Panc1 (cell line): ENCODE measurements around the gene UQCC5. TPM values are rescaled to one million over a fixed set of nuclear protein-coding genes. Genes with fewer than 3 reads are reported as not detected.

Source experiments
- ATAC-seq: fragments of 200-7000 bp; cut with Tn5 transposase; 2 replicates; pipeline ENCODE4 v1.9.1; 2020; ENCODE audit warnings: mild to moderate bottlenecking, moderate library complexity
- Bru-seq: library from RNA; stranded (reverse); fragments of 400-500 nt; gene quantifications from one replicate; lab custom pipeline; 2021; lab: Mats Ljungman, UMichigan
- BruChase-seq, 2 experiments: library from RNA; stranded (reverse); fragments of 400-500 nt; gene quantifications; one replicate each; lab custom pipeline; 2021; lab: Mats Ljungman, UMichigan
- BruUV-seq: library from RNA; stranded (reverse); fragments of 400-500 nt; replicated peaks from 2 replicates; lab custom pipeline; 2021; lab: Mats Ljungman, UMichigan
- CTCF ChIA-PET: fragments of 300-600 bp; sonication (Branson Sonifier 250); formaldehyde crosslinking; loops from one replicate; lab custom pipeline; 2022; ENCODE audit warnings: antibody characterized with exemption; lab: Charles Lee
- POLR2A ChIA-PET: fragments of 300-600 bp; sonication (Branson Sonifier 250); formaldehyde crosslinking; loops from one replicate; lab custom pipeline; 2022; ENCODE audit warnings: antibody characterized with exemption; lab: Charles Lee
- DNase-seq: peaks from one replicate; pipeline ENCODE4 v3.0.0-alpha.2; 2010; ENCODE audit warnings: low read depth, low spot score
- H3K27ac ChIP-seq: 2 replicates; pipeline ENCODE4 v1.5.1; 2011; ENCODE audit warnings: mild to moderate bottlenecking, low read length, inconsistent platforms
- H3K27me3 ChIP-seq: fragments of 200-500 bp; sonication (Bioruptor generic); 2 replicates; pipeline ENCODE4 v1.6.0; 2014; ENCODE audit warnings: low read length, inconsistent platforms; ENCODE audit not compliant: control insufficient read depth, insufficient read depth
- H3K36me3 ChIP-seq: fragments of 200-500 bp; sonication (Bioruptor generic); 2 replicates; pipeline ENCODE4 v1.5.1; 2014; ENCODE audit warnings: inconsistent platforms, mild to moderate bottlenecking, low read length, moderate library complexity; ENCODE audit not compliant: control insufficient read depth, insufficient read depth
- H3K4me1 ChIP-seq: 2 replicates; pipeline ENCODE4 v1.5.1; 2011; ENCODE audit warnings: inconsistent platforms, mild to moderate bottlenecking, low read length, moderate library complexity; ENCODE audit not compliant: control insufficient read depth, insufficient read depth
- H3K4me3 ChIP-seq, 2 experiments: 2 replicates each; pipeline ENCODE4 v1.5.1; 2011 to 2012; ENCODE audit warnings: low read depth in 2 of 2, low read length in 2 of 2, mild to moderate bottlenecking in 2 of 2, inconsistent platforms in 1 of 2, moderate library complexity in 1 of 2
- H3K9me3 ChIP-seq: fragments of 200-500 bp; sonication (Bioruptor generic); 2 replicates; pipeline ENCODE4 v1.5.1; 2014; ENCODE audit warnings: low read depth, mild to moderate bottlenecking, inconsistent platforms, low read length, moderate library complexity; ENCODE audit not compliant: control insufficient read depth, insufficient read depth
- POLR2AphosphoS5 ChIP-seq: IDR thresholded peaks from 2 replicates; pipeline ENCODE4 v1.6.1; 2012; ENCODE audit warnings: mild to moderate bottlenecking, low read depth, low read length, moderate library complexity
- SIN3A ChIP-seq: IDR thresholded peaks from 2 replicates; pipeline ENCODE4 v1.6.1; 2012; ENCODE audit warnings: low read depth, mild to moderate bottlenecking, low read length, moderate library complexity, borderline replicate concordance; ENCODE audit not compliant: insufficient read depth
- TCF7L2 ChIP-seq: IDR thresholded peaks from 2 replicates; pipeline ENCODE4 v1.6.1; 2011; ENCODE audit warnings: mild to moderate bottlenecking, low read depth, low read length, inconsistent platforms
- in situ Hi-C: cut with HindIII; loops from 2 replicates; pipeline ENCODE4 v1.10.0; 2016; ENCODE audit warnings: low sequenced_read_pairs, low pct_unique_long_range_greater_than_20kb
- intact Hi-C: fragments of 100-400 bp; cut with micrococcal nuclease; formaldehyde crosslinking; loops from one replicate; pipeline ENCODE4 v1.10.0; 2022; ENCODE audit not compliant: unreplicated experiment
- long read RNA-seq: library from polyadenylated mRNA; unstranded; transcript quantifications from one replicate; pipeline ENCODE4 v2.0.0, GENCODE V29; 2021; ENCODE audit not compliant: unreplicated experiment
- polyA plus RNA-seq: library from polyadenylated mRNA; unstranded; fragments of >200 nt; gene quantifications from one replicate; pipeline ENCODE4 v1.2.1, GENCODE V29; 2012; ENCODE audit warnings: missing spikeins; ENCODE audit not compliant: insufficient read length
- total RNA-seq: library from RNA; stranded (reverse); gene quantifications from one replicate; pipeline ENCODE4 v1.2.1, GENCODE V29; 2021; ENCODE audit not compliant: unreplicated experiment
- TF ChIP-seq, protein P1 (sequence below): fragments of 450-650 bp; IDR thresholded peaks from 2 replicates; pipeline ENCODE4 v1.5.1; 2017; ENCODE audit warnings: mild to moderate bottlenecking
- TF ChIP-seq, protein P2 (sequence below), 2 experiments: IDR thresholded peaks; 2 replicates each; pipeline ENCODE4 v1.6.1; 2011 to 2012; ENCODE audit warnings: low read depth in 2 of 2, control low read depth in 1 of 2, low read length in 1 of 2, mild to moderate bottlenecking in 1 of 2, moderate library complexity in 1 of 2; ENCODE audit not compliant: insufficient read depth in 1 of 2

Gene UQCC5, protein sequence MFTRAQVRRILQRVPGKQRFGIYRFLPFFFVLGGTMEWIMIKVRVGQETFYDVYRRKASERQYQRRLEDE
- total RNA-seq (27.3 TPM), Bru-seq, nascent RNA (percentile 53 among the genes with signal in this experiment), BruChase-seq, experiment 1, labeled RNA remaining after a 2-hour chase (percentile 57 among the genes with signal in this experiment), BruChase-seq, experiment 2, labeled RNA remaining after a 6-hour chase (percentile 53 among the genes with signal in this experiment)
- polyA plus RNA-seq = 68.1 TPM
- long read RNA-seq, transcript SMIM4-201 (2 exons, 274 nt) = major isoform, 61 of 101 reads
- long read RNA-seq, transcript SMIM4-203 (2 exons, 1,770 nt) = minor isoform, 32 of 101 reads
- long read RNA-seq, partial matches to known transcripts = 0 of 101 reads
- long read RNA-seq, other reads (novel, unspliced or antisense) = 4 of 101 reads

DNA sequence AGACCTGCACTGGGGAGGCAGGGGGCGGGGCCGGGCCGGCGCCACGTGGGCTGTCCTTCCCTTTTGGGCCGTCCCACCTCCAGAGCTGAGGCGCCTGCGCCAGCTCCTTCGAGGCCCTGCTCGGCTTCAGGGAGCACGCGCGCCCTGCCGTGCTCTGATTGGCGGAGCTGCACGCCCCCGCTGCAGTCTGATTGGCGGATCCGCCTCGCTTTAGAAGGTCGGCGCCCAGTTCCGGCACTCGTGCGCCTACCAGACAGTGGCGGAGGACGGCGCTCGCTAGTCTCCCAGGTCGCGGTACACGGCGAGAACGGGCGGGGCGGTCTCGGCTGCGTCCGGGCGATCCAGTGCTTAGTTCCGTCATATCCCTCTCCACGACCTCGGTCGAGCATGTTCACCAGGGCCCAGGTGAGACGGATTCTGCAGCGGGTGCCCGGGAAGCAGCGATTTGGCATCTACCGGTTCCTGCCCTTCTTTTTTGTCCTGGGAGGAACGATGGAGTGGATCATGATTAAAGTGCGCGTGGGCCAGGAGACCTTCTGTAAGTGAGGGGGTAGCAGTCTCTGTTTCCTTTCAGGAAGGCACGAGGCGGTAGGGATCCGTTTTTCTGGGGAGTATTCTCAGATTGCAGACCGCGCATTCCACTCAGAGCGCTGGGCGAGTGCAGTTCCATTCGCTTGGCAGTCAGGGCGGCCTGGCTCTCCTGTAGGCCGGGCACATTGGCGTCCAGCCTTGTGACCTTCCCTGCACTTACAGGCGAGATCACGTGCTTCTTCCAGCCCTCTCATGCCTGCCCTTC lies at the start of gene UQCC5:
UQCC5 (plus strand) TSS at position 237 of the 796 bp plus-strand sequence; CDS start at position 388, 151 bp downstream.
- in situ Hi-C loops = no loop called here
- POLR2A ChIA-PET = interaction anchor here (0.7 kb wide), 1 partner anchor 9 kb away, joined by 3 read pairs; no protein-coding TSS in a partner anchor

DNA sequence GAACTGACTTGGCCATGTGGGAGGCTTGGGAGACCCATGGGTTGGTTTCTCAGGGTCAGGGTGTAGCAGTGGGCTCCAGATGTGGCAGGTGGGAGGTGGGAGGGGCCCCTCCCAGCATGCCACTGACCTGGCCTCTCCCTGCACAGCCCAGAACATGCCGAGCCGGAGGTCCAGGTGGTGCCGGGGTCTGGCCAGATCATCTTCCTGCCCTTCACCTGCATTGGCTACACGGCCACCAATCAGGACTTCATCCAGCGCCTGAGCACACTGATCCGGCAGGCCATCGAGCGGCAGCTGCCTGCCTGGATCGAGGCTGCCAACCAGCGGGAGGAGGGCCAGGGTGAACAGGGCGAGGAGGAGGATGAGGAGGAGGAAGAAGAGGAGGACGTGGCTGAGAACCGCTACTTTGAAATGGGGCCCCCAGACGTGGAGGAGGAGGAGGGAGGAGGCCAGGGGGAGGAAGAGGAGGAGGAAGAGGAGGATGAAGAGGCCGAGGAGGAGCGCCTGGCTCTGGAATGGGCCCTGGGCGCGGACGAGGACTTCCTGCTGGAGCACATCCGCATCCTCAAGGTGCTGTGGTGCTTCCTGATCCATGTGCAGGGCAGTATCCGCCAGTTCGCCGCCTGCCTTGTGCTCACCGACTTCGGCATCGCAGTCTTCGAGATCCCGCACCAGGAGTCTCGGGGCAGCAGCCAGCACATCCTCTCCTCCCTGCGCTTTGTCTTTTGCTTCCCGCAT lies 49.2 kb upstream of the UQCC5 start:
- H3K9me3 ChIP-seq = no peaks in the 10 kb centered on the region
- ChIA-PET CTCF (no interaction called here), POLR2A (no interaction called here)
- no peak overlapping the region for H3K4me3 ChIP-seq
- H3K36me3 ChIP-seq = no peaks in the 10 kb centered on the region
- intact Hi-C loops (no loop called here), in situ Hi-C loops (no loop called here)
- DNase-seq (no peak), ATAC-seq (no peak)
- H3K27ac ChIP-seq = no peak overlapping the region
- no peaks in the 10 kb centered on the region for H3K27me3 ChIP-seq
- no peaks in the 10 kb centered on the region for H3K4me1 ChIP-seq
- BruUV-seq = no TSS peak
- TF ChIP-seq, protein P1, sequence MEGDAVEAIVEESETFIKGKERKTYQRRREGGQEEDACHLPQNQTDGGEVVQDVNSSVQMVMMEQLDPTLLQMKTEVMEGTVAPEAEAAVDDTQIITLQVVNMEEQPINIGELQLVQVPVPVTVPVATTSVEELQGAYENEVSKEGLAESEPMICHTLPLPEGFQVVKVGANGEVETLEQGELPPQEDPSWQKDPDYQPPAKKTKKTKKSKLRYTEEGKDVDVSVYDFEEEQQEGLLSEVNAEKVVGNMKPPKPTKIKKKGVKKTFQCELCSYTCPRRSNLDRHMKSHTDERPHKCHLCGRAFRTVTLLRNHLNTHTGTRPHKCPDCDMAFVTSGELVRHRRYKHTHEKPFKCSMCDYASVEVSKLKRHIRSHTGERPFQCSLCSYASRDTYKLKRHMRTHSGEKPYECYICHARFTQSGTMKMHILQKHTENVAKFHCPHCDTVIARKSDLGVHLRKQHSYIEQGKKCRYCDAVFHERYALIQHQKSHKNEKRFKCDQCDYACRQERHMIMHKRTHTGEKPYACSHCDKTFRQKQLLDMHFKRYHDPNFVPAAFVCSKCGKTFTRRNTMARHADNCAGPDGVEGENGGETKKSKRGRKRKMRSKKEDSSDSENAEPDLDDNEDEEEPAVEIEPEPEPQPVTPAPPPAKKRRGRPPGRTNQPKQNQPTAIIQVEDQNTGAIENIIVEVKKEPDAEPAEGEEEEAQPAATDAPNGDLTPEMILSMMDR = no peak
- no peak for TF ChIP-seq POLR2AphosphoS5
- TF ChIP-seq, protein P2, sequence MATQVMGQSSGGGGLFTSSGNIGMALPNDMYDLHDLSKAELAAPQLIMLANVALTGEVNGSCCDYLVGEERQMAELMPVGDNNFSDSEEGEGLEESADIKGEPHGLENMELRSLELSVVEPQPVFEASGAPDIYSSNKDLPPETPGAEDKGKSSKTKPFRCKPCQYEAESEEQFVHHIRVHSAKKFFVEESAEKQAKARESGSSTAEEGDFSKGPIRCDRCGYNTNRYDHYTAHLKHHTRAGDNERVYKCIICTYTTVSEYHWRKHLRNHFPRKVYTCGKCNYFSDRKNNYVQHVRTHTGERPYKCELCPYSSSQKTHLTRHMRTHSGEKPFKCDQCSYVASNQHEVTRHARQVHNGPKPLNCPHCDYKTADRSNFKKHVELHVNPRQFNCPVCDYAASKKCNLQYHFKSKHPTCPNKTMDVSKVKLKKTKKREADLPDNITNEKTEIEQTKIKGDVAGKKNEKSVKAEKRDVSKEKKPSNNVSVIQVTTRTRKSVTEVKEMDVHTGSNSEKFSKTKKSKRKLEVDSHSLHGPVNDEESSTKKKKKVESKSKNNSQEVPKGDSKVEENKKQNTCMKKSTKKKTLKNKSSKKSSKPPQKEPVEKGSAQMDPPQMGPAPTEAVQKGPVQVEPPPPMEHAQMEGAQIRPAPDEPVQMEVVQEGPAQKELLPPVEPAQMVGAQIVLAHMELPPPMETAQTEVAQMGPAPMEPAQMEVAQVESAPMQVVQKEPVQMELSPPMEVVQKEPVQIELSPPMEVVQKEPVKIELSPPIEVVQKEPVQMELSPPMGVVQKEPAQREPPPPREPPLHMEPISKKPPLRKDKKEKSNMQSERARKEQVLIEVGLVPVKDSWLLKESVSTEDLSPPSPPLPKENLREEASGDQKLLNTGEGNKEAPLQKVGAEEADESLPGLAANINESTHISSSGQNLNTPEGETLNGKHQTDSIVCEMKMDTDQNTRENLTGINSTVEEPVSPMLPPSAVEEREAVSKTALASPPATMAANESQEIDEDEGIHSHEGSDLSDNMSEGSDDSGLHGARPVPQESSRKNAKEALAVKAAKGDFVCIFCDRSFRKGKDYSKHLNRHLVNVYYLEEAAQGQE (IDR thresholded peaks at IDR 0.05; ENCODE audit: insufficient read depth in 1 of 2, low read depth in 2 of 2, low read length in 1 of 2) = no peak
- TF ChIP-seq SIN3A = no peak

More for the DNA sequence above, at the start of gene UQCC5:
- Histone ChIP-seq H3K4me3 (peak within 1 kb of the TSS; percentile 90 to 94), H3K4me1 (peaks cover 21% of the 10 kb centered on the region), H3K27me3 (no peaks in the 10 kb centered on the region), H3K27ac (peak within 1 kb of the TSS; percentile 92), H3K9me3 (no peaks in the 10 kb centered on the region), H3K36me3 (no peaks in the 10 kb centered on the region; the same call in 1 of the 2 replicates)
- no peak for TF ChIP-seq TCF7L2
- TF ChIP-seq, protein P1 = no peak
- TF ChIP-seq, protein P2 (IDR thresholded peaks at IDR 0.05; ENCODE audit: insufficient read depth in 1 of 2, low read depth in 2 of 2, low read length in 1 of 2) = no peak
- peak; percentile 76; the same call in 1 of the 2 replicates for TF ChIP-seq SIN3A
- TF ChIP-seq POLR2AphosphoS5 = peak; percentile 93
- intact Hi-C loops = no loop called here
- DNase-seq (peak; percentile 77), ATAC-seq (peak; percentile 90)
- CTCF ChIA-PET = no interaction called here
- no TSS peak for BruUV-seq
